HS-27A (cell line): Measurements from ENCODE around the gene VPS39.

Experiments
- DNase-seq: peaks from one replicate; pipeline ENCODE4 v3.0.0-alpha.2; 2012; ENCODE audit warnings: low read depth, missing footprints

VPS39 gene

DNA sequence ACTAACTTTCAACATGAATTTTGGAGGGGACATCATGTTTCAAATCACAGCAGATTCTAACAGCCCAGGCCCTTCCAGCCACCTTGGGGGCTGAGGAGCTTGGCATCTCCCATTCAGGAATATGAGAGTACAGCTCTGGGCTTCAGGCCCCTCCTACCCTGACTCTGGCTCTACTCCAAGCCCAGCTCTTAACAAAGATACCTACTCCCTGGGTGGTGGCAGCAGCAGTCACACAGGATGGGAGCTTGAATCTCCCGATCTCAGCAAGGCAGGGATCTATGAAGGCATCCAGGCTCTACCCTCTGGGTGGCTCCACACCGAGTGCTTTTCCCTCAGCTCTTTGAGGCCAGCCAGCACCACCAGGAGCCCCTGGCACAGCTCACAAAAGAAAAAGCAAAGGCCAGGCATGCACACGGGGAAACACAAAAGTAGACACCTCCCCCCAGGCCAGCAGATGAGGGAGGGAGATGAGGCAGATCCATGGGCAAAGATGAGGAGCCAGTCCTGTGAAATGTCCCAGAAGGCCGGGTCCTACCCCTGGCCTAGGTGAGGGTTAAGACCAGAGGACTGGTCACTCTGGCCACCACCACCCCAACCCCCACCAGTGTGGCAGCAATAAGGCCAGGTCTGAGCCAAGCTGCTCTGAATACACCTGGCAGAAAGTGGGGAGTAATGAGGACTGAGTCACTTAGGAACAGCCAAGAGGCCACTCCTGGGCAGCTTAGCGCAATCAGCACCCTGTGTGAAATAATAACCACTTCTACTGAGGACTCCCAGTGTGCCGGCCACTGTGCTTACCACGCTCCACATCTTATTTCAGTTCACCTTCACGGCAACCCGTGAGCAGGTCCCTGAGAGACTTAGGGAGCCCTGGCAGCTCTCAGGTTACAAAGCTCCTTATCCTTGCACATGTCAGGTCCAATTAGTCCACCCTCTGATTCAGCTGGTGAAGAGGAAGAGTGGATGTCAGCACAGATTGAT is 76.0 kb downstream of the VPS39 start:
- no peak for DNase-seq

DNA sequence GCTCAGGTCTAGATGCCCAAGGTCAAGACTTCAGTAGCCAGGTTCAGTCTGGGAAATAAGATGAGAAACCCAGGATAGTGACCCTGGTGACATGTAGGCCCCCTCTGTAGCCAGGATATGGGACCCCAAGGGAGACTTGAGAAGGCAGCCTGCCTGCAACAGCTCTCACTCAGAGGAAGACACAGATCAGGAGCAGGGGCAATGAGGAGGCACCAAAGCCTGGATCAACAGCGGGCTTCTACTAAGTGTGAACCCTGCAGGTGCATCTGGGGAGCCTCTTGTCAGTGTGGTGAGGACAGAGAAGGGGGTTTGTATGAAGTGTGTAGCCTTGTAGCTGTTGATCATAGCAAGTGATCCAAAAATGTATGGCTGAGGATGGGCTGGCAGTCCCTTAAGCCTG is 77.1 kb downstream of the VPS39 start:
- DNase-seq, result no peak

DNA sequence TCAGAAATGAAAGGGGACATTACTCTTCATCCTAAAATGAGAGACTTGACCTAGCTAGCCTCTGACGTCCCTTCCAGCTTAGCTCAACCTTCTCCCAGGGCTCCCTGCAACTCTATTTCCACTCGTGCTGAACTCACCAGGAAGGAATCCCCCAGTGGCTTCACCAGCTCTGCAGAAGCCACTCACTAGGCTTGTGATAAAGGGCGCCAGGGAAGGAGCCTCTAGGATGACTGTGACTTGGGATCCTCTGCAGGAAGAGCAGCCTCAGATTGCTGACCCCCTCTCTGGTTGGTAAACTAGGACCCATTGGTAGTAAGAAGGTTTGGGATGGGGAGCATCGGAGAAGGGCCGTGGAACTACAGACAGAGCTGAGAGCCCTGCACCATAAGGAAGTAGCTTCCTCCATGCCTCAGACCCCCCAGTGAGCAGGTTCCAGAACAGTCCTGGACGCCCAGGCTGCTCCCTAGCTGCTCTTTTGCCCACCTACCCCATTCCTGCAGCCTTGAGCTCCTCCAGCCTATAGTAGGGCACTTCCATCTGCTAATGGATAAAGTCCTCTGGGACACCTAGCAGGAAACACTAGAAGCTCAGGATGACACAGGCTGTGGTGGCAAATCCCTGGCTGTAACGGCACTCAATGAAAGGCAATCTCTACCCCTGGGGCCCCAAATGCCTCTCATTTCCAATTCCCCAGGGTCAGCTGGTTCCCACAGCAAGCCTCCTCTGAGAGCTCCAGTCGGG is 77.7 kb downstream of the VPS39 start:
- no peak for DNase-seq

DNA sequence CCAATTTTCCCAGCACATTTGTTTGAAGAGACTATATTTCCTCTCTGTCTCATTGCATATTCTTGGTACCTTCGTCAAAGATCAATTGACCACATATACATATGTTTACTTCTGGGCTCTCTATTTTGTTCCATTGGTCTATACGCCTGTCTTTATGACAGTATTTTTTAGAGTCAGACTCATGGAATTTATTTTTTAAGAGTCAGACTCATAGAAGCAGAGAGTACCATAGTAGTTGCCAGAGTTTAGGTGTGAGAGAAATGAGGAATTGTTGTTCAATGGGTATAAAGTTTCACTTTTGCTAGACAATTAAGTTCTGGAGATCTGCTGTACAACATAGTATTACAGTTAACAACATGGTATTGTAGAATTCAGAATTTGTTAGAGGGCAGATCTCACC is 78.7 kb downstream of the VPS39 start:
- no peak for DNase-seq

DNA sequence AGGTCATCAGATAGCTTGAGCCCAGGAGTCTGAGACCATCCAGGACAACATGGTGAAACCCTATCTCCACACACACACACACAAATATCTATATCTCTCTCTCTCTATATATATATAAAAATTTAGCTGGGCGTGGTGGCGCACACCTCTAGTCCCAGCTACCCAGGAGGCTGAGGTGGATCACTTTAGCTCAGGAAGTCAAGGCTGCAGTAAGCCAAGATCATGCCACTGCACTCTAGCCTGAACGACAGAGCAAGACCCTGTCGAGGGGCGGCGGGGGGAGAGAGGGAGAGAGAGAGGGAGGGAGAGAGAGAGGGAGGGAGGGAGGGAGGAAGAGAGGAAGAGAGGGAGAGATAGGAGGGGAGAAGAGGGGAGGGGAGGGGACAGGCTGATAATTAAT is 79.6 kb downstream of the VPS39 start:
- DNase-seq, result no peak

DNA sequence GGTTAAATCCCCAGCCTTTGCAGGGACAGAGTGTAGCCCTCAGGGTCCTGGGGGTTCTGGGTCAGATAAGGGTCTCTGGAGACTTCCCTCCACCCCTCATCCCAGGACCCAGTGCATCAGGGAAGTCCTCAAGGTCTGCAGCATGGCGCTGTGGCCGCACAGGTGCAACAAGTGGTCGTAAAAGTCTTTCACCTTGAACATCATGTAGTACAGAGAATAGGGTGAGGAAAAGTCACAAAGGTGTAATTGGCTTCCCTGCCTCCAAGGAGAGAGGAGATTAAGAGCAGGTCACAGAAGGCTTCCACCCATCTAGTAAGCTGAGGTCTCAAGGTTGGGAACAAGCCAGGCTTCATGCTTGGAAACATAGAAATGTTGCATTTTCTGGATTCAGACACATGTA is 84.6 kb downstream of the VPS39 start:
- no peak for DNase-seq

DNA sequence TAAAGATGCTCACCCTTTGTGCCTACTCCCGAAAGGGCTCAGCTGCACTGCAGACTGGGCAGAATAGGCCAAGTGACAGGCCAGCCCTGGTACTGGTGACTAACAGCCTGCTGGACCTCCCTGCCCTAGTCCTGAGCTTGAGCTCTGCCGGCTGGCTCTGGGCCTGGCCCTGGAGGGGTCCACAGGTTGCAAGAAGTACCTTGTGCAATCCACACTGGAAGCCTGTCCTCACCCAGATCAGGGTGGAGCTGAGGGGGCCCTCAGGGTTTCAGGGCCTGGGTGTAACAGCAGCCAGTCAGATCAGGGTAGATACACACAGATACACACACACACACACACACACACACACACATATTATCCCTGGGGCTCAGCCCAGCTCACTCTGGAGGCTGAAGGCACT is 86.4 kb downstream of the VPS39 start:
- no peak for DNase-seq

DNA sequence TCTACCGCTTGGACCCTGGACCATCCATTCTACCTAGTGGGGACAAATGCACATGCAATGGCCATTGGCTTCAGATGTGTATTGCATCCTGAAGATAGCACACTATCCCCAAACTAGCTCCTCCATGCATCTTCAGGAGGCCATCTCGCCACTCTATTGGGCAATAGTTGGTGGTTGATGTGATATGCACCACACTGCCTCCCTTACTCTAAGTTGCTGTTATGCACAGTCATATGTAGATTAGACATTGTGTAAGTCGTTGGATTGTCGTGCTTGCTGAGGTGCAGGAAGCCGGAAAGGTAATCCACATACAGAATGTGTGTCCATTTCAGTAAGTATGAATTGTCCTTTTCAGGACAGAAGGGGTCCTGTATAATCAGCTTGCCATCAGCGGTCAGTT is 87.1 kb downstream of the VPS39 start:
- DNase-seq, result no peak

DNA sequence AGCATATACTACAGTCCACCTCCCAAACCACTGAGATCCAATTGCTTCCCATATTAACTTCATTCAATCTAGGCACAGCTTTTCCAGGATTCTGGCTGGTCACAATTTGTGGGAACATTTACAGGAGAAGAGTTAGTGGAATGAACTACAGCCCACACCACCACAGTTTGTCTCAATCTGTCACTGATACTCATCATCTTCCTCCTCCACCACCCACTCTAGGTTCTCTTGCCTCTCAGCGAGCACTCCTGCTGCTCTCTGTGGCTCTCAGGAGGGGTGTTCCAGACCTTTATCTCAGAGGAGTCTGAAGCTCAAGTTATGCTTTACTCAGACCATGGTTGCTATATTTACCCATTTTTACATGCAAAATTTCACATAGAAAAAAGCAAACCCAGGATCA is 87.8 kb downstream of the VPS39 start:
- no peak for DNase-seq

DNA sequence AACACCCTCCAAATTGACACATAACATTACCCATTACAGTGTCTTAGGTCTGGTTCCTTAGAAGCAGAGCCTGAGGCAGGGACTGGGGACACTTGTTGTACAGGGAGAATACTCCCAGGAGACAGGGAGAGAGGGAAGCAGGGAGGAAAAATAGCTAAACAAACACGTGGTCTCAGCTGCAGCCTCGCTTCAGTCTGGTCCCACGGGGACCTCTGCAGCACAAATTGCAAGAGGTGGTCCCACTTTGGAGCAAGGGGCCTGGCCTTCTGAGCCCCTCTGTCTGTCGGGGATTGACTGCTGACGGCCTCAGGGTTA is 88.7 kb downstream of the VPS39 start:
- no peak for DNase-seq

DNA sequence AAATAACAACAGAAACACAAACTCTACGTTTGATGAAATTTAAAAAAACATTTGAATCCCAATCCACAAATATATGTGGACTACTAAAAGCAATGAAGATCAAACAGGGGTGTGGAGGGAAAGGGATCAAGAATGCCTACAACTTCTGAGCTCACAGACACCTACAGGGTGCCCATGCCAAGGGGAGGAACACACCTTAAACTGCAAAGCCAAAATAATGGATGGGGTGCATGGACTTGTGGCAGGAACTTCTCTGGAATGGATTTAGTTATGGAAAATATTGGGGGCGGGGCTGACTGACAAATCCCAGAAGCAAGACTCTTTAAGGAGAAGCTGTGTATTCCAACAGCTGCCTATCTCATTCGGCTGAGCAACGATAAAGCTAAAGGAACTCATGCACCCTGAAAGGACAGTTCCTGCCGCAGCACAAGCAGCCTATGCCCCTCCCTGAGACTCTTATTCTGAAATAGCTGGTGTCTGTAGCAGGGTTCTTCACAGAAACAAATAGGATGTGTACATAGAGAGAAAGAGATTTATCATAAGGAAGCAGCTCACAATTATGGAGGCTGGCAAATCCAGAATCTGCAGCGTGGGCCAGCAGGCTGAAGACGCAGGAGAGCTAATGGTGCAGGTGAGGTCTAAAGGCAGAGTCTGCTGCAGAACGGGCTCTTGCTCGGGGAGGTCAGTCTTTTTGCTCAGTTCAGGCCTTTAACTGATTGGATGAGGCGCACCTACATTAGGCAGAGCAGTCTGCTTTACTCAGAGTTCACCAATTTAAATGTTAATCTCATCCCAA is 89.3 kb downstream of the VPS39 start:
- no peak for DNase-seq

DNA sequence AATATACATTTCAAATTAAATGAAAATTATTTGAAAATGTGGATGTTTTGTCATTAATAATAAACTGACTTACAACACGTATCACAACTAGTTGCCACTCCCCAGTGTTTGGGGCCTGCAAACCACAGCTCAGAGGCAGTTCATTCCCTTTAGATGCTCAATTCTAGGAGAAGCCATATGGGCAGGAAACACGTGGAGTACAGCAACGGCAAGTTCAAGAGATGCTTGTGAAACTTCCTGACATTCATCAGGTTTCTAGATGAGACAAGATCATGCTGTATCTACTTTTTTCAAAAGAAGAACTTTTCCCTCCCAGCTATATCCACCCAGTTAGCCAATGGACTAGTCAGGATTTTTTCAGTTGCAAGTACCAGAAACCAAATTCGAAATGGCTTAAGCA is 96.2 kb downstream of the VPS39 start:
- no peak for DNase-seq

DNA sequence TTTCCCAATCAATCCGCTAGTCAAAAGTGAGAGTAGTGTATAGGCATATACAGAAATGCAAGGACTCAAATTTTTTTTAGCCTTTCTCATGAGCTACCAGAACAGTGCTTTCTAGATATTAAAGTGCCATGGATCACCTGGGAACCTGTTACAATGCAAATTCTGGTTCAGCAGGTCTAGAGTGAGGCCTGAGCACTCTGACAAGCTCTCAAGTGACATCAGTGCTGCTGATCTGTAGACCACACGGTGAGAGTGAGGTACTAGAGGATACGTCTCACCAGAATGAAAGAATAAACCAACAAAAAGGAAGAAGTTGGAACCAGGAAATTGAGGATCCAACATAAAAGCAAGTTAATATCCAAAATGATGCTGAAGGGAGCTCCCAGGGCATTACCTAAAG is 97.7 kb downstream of the VPS39 start:
- no peak for DNase-seq

DNA sequence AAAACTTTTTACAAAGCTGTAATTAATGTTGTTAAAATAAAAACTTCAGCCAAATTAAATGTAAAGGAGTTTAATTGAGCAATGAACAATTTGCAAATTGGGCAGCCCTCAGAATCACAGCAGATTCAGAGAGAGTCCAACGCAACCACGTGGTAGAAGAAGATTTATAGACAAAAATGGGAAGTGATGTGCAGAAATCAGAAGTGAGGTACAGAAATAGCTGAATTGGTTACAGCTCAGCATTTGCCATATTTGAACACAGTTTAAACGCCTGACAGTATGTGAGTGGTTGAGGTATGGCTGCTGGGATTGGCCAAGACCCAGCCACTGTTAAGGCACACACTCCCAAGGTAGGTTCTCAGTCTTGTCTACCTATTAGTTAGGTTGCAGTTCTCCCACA is 99.3 kb downstream of the VPS39 start:
- DNase-seq, result no peak
